RPMI8226 (cell line): Measurements from ENCODE around the gene L1TD1.
"Not testable (repeated sequence)": the region's sequence is repeated elsewhere in the genome, so short reads cannot be mapped to it uniquely, and the experiment has no call there.

Source experiments
- DNase-seq: peaks from one replicate; pipeline ENCODE4 v3.0.0-alpha.2; 2015

L1TD1 gene, protein sequence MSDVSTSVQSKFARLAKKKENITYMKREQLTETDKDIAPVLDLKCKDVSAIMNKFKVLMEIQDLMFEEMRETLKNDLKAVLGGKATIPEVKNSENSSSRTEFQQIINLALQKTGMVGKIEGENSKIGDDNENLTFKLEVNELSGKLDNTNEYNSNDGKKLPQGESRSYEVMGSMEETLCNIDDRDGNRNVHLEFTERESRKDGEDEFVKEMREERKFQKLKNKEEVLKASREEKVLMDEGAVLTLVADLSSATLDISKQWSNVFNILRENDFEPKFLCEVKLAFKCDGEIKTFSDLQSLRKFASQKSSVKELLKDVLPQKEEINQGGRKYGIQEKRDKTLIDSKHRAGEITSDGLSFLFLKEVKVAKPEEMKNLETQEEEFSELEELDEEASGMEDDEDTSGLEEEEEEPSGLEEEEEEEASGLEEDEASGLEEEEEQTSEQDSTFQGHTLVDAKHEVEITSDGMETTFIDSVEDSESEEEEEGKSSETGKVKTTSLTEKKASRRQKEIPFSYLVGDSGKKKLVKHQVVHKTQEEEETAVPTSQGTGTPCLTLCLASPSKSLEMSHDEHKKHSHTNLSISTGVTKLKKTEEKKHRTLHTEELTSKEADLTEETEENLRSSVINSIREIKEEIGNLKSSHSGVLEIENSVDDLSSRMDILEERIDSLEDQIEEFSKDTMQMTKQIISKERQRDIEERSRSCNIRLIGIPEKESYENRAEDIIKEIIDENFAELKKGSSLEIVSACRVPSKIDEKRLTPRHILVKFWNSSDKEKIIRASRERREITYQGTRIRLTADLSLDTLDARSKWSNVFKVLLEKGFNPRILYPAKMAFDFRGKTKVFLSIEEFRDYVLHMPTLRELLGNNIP

DNA sequence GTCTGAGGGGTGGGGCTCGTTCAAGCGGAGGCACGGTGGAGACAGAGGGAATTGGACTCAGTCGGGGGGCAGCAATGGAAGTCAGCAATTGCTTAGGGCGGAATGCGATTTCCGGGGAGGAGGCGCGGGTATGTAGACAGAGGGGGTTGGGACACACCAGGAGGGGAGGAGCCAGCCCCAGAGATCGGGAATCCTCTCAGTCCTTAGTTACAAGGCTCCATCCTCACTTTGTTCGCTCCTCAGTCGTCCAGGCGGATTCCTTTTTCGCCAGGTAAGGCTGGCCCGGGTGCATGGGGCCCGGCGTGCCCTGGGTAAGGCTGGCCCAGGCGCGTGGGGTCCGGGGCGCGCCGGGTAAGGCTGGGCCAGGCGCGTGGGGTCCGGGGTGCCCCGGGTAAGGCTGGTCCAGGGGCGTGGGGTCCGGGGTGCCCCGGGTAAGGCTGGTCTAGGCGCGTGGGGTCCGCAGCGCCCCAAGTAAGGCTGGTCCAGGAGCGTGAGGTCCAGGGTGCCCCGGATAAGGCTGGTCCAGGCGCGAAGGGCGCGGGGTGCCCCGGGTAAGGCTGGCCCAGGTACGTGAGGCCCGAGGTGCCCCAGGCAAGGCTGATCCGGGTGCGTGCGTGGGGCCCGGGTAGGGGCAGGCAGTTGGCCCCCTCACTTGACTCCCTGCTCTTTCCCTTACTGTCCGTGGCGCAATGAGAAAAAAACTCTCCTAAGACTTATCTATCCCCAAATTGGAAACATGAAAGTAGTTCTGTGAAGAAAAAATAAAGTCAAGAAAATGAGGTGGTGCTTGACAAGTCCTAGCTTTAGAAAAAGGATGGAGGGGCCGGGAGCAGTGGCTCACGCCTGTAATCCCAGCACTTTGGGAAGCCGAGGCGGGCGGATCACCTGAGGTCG, at the start of gene L1TD1:
TSS of gene L1TD1 (plus strand) at position 199 of the 894 bp plus-strand sequence. CDS start 11,780 bp downstream, outside the sequence.
- DNase-seq: no peak

DNA sequence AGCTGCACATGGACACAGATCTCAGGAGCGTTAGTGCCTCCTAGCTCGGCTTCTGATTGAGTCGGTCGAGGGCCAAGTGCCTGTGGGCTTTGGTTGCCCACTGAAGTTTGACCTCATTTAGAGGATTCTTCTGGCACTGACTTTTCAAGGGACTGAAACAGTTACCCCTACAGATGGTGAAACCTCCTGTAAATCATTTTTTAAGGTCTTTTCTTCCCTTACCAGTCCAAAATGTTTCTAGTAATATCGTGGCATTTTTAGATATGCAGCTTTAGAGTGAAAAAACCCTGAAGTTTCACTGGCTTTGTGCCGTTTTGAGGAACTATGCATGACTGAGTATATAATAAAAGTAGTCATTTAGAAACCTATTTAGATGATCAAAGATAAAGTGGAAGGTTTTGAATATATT, 34.7 kb upstream of the L1TD1 start:
- DNase-seq: no peak

DNA sequence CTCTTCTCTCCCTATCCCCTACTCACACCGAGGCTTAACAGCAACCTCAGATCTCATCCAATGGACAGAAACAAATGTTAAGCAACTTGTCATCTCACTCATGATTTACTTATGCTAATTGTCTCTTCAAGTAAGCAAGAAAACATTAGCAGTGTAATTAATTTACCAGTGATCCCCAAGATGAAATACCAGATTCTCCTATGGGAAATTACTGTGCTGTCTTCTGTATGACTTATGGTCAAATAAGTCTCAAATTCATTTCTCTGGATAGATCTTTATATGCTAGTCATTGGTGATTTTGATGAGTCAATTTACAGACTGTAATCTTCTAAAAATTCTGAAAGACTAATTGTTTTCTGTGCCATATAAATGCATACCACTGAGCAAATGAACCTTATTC, 32.9 kb upstream of the L1TD1 start:
- no peak for DNase-seq

DNA sequence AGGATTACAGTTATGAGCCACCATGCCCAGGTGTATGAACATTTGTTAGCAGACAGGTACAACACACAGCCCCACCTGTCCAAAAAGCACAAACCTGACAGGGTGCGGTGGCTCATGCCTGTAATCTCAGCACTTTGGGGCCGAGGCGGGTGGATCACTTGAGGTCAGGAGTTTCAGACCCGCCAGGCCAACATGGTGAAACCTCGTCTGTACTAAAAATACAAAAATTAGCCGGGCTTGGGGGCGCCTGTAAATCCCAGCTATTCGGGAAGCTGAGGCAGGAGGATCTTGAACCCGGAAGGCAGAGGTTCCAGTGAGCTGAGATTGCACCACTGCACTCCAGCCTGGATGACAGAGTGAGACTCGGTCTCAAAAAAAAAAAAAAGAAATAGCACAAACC, 24.3 kb upstream of the L1TD1 start:
- not testable (repeated sequence) for DNase-seq

DNA sequence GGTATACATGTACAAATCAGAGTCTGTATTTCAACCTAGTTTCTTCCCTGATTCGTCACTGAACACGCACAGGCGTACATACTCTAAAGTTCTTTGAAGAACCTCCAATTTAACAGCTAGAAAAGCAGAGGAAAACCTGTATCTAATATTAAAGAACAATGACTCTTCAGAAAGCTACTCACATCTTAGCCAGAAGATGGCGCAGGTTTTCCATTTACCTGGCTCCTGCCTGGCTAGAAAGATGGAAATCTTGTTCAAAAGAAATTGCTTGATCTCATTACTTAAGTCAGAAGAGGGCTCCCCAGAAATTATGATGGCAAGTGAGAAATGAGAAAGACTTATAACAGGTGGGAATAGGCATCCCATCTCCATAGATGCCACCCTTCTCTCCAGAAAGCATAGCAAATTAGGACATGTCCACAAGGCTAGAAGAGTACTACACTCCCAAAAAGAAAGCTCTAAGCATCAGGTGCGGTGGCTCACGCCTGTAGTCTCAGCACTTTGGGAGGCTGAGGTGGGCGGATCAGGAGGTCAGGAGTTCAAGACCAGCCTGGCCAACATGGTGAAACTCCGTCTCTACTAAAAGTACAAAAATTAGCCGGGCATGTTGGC, 19.0 kb upstream of the L1TD1 start:
- peak; percentile 57 for DNase-seq

DNA sequence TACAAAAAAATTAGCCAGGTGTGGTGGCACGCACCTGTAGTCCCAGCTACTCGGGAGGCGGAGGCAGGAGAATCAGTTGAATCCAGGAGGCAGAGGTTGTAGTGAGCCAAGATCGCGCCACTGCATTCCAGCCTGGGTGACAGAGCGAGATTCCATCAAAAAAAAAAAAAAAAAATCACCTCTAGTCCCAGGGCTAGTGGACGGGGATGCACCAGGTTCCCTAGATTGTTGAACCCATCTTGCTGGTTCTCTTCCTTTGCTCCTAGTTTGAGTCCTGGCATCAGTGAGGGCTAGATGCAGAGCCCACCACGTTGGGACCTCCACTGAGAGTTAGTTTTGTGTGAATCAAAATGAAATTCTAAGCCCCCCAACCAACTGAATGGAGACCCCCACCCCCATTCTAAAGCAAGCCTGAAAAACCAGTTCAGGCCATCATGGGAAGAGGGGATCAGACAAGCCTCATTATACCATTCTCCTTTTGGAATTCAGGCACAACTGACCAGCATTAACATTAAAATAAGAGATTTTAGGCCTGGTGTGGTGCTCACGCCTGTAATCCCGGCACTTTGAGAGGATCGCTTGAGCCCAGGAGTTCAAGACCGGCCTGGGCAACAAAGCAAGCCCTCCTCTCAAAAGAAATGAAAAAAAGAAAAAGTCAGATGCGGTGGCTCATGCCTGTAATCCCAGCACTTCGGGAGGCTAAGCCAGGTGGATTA, 17.9 kb upstream of the L1TD1 start:
- DNase-seq: no peak

DNA sequence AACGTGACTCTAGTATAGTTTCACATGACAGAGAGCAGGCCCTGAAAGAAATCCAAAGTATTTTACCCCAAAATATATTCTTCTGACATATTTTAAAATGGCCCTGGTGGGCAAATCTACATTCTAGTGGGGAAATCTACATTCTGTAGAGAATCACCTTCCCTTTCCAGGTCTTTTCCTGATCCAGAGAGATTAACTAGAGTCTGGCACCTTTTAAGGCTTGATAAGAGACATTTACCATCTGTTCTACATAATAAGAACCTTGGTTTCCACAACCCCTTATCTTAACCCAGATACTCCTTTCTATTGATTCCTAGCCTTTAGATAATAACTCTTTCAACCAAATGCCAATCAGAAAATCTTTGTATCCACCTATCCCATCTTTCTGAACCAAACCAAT, 17.0 kb upstream of the L1TD1 start:
- DNase-seq: no peak

DNA sequence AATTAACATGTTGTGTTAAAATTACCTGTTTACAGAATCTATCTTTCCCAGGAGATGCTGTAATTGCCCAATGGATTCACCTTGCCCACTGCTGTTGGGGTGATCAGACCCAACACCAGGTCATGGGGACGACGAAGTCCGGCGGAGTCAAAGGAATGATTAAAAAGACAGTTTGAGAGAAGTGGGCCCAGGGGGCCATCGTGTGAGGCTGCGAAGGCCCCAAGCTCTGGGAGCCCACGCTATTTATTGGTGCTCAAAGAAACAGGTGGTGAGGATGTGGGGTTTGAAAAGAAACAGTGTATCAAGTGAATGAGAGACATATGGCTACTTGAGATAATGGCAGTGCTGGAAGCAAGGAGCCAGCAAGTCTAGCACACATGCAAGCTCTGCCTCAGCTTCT, 16.3 kb upstream of the L1TD1 start:
- no peak for DNase-seq

DNA sequence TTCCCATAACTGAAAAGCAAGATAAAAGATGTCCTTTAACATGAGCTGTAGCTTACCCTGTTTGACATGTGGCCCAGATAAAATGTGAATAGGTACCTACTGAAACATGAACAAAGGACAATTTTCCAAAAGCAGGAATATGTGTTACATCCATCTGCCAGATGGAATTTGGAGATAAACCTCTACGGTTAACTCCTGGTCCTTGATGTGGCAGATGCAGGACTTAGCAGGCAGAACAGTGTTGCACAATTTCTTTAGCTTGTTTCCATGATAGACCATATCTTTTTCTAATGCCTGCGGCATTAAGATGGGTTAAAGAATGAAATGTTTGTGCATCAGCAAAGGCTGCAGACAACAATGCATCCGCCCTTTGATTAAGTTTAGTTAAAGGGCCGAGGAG, 14.6 kb upstream of the L1TD1 start:
- not testable (repeated sequence) for DNase-seq

DNA sequence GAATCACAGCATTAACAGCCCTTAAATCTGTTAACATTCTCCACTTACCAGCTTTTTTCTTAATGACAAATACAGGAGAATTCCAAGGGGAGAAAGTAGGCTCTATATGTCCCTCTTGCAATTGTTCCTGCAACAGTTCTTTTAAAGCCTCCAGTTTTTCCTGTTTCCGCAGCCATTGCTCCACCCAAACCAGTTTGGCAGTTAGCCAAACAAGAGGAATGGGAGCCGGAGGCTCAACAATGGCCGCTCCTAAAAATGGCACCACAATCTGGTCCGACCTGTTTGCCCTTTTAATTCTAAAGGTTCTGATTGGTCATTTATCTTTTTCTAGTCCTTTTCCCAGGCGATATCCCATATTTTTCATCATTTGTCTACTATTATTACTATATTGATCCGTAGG, 14.0 kb upstream of the L1TD1 start:
- DNase-seq: no peak

DNA sequence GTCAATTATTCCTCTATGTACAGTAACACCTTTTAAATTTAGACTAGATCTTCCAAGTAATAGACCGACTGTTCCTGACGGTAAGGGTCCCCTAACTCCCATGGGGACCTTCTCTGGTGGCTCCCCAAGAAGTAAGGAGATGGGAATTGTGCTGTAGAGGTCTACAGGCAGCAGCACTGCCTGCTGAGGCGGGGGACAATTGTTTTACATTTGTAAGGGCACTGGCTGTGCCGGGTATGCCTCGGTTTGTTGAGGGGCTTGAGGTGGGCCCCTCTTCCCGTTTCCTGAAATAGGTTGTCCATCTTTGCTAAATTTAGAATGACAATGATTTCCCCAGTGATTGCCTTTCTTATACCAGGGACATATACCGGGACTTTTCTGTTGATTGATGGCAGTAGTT, 13.1 kb upstream of the L1TD1 start:
- DNase-seq: no peak

DNA sequence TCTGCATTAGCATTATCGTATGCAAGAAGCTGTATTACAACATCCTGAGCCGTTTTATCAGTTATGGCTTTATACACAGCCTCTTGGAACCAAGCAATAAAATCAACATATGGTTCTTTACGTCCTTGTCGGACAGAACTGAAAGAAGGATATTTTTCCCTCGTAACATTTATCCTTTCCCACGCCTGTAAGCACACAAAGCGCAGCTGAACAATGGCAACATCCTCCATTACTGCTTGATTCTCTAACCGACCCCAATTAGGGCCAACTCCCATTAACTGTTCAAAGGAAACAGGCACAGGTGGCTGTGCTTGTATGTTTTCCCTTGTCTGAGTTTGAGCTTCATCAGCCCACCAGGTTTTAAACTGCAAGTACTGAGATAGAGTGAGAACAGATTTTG, 12.5 kb upstream of the L1TD1 start:
- not testable (repeated sequence) for DNase-seq

DNA sequence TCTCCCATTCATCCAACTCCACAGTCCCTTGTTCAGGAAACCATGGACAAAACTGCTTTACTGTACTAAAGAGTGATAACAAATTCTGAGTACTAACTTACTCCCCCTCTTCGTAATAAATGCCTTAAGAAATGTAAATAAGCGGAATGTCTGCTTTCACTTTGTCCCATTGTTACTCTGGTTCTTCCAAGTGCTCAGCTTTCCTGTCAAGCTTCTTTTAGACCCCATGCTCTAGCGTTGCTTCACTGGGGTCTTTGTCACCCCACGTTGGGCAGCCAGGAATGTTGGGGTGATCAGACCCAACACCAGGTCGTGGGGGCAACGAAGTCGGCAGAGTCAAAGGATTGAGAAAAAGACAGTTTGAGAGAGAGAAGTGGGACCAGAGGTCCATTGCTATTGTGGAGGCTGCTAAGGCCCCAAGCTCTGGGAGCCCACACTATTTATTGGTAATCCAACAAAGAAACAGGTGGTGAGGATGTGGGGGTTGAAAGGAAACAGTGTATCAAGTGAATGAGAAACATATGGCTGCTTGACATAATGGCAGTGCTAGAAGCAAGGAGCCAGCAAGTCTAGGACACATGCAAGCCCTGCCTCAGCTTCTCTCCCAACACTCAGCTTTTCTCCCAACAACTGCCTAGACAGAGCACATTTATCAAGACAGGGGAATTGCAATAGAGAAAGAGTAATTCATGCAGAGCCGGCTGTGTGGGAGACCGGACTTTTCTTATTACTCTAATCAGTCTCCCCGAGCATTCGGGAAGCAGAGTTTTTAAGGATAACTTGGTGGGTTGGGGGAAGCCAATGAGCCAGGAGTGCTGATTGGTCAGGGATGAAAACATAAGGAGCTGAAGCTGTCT, 11.3 kb upstream of the L1TD1 start:
- not testable (repeated sequence) for DNase-seq

DNA sequence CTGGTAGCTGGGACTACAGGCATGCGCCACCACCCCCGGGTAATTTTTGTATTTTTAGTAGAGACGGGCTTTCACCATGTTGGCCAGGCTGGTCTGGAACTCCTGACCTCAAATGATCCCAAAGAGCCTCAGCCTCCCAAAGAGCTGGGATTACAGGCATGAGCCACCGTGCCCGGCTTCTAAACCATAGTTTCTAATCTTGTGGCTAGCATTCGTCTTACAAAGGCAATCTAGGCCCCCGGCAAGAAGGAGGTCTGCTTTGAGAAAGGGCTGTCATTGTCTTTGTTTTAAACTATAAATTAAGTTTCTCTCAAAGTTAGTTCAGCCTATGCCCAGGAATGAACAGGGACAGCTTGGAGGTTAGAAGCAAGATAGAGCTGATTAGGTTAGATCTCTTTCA, 10.3 kb upstream of the L1TD1 start:
- no peak for DNase-seq

DNA sequence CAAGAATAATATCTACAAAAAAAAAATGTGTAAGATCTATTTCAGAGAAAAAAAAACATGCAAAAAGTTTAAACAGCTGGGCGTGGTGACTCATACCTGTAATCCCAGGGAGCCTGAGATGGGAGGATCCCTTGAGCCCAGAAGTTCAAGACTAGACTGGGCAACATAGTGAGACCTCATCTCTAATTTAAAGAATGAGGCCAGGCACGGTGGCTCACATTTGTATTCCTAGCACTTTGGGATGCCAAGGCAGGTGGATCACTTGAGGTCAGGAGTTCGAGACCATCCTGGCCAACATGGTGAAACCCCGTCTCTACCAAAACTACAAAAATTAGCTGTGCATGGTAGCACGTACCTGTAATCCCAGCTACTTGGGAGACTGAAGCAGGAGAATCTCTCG, 9.4 kb upstream of the L1TD1 start:
- DNase-seq: not testable (repeated sequence)

DNA sequence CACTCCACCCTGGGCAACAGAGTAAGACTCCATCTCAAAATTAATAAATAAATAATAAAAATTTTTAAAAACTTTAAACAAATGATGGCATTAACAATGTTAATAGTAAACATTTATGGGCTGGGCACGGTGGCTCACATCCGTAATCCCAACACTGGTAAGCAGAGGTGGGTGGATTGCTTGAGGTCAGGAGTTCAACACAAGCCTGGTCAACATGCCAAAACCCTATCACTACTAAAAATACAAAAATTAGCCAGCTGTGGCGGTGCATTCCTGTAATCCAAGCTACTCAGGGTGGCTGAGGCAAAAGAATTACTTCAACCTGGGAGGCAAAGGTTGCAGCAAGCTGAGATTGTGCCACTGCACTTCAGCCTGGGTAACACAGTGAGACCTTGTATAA, 9.0 kb upstream of the L1TD1 start:
- no peak for DNase-seq

DNA sequence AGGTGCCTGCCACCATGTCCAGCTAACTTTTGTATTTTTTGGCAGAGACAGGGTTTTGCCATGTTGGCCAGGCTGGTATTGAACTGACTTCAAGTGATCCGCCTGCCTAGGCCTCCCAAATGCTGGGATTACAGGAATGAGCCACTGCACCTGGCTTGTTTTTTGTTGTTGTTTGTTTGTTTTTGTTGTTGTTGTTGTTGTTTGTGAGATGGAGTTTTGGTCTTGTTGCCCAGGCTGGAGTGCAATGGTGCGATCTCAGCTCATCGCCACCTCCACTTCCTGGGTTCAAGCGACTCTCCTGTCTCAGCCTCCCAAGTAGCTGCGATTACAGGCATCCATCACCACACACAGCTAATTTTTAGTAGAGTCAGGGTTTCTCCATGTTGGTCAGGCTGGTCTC, 7.1 kb upstream of the L1TD1 start:
- DNase-seq: no peak

DNA sequence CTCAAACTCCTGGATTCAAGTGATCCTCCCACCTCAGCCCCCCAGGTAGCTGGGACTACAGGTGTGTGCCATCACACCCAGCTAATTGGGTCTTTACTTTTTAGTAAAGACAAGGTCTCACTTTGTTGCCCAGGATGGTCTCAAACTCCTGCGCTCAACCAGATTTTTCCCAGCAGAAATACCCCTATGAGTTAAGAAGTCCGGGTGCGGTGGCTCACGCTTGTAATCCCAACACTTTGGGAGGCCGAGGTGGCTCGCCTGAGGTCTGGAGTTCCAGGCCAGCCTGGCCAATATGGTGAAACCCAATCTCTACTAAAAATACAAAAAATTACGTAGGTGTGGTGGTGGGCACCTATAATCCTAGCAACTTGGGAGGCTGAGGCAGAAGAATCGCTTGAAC, 6.5 kb upstream of the L1TD1 start:
- DNase-seq: no peak

DNA sequence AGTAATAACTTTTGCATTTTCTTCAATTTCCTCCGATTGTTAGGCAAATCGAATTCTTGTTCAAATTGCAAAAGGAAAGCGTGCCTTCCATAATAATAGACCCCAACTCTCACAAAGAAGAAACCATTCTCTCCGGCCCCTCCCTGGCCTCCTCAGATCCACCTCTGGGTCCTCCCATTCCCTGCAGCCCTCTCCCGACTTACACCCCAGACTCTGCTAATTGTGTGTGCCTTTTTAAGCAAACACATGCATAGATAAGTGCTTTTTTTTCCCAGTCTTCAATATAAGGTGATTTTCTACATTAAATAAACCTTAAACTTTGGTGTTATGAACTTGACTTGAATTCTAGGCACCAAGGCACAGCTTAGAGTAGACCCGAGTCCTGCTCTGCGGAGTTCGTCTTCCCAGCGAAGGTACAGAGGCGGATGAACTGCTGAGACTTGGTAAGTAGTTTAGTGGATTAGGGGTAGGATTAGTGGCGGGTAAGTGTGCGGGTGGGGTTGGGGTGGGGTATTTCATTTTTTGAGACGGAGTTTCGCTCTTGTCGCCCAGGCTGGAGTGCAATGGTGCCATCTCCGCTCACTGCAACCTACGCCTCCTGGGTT, 1.5 kb downstream of the L1TD1 start:
- no peak for DNase-seq

DNA sequence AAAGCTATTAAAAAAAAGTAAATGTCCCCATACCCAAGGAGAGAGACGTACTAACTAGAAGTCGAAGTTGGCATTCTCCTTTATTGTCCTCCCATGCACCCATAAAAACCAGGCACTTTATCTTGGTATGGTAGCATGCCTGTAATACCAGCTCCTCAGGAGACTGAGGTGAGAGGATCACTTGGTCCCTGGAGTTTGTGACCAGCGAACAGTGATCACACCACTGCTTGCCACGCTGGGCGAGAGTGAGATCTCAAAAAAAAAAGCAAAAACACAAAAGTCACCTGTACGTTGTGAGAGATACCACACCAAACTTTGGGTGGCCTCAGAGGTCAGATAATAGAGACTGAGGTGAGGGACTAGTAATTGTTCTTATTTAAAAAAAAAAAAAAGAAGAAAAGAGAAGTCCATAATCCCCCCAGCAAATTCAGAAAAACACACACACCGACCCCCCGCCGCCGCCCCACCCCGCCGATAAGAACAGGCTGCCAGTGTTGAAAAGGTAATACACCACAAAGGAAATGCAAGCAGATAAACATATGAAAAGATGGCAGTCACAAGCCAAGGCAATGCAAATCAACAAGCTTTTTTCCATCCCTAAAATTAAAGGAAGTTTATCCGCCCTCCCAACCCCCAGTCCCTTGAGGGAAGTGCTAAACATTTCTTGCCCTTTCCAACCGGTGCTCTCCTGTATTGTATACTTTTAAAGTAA, 3.6 kb downstream of the L1TD1 start:
- no peak for DNase-seq
